CD4-positive, alpha-beta T cell treated with Interleukin-12 subunit alpha and Interleukin-12 subunit beta, for 1 hour (primary cell): ENCODE measurements around the gene GAB2.
A peak's percentile ranks its signal among the peaks of the same experiment; 100 is the strongest.
"Not testable (repeated sequence)": the region's sequence is repeated elsewhere in the genome, so short reads cannot be mapped to it uniquely, and the experiment has no call there.

ENCODE experiments used
- DNase-seq: peaks from one replicate; pipeline ENCODE4 v3.0.0-alpha.2; 2020

GAB2 gene, protein sequence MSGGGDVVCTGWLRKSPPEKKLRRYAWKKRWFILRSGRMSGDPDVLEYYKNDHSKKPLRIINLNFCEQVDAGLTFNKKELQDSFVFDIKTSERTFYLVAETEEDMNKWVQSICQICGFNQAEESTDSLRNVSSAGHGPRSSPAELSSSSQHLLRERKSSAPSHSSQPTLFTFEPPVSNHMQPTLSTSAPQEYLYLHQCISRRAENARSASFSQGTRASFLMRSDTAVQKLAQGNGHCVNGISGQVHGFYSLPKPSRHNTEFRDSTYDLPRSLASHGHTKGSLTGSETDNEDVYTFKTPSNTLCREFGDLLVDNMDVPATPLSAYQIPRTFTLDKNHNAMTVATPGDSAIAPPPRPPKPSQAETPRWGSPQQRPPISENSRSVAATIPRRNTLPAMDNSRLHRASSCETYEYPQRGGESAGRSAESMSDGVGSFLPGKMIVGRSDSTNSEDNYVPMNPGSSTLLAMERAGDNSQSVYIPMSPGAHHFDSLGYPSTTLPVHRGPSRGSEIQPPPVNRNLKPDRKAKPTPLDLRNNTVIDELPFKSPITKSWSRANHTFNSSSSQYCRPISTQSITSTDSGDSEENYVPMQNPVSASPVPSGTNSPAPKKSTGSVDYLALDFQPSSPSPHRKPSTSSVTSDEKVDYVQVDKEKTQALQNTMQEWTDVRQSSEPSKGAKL

GRCh38 chr11:78417175-78417887 is at the start of gene GAB2:
TSS of gene GAB2 (minus strand) at chr11:78417820. CDS start at chr11:78417720, 100 bp downstream.
- DNase-seq: peak; percentile 33

- DNase-seq: no peak
Observed at GRCh38 chr11:78467370-78467769, 49.8 kb upstream of the GAB2 start.

DNA sequence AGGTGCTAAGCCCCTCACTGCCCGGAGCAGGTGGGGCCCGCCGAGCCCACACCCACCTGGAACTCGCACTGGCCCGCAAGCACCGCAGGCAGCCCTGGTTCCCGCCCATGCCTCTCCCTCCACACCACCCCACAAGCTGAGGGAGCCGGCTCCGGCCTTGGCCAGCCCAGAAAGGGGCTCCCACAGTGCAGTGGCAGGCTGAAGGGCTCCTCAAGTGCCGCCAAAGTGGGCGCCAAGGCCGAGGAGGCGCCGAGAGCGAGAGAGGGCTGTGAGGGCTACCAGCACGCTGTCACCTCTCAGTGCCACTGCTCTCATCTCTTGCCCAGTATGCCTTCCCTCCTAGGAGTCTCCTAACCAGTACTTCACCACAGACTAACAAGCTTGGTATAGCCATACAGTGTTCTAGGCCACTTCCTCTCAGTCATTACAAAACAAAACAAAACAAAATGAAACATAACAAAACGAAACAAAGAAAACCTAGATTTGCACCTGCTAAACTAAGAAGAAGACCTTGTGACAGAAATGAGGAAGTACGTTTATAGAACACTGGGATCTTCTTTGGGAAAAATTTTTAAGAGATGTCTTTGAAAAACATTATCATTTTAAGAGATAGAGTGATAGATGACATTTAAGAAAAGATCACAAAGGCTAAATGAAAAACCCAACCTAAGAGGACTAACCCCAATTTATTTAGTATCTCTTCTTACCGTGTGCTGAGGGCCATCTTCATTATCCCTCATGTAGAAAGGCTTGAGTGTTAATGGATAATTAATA is 47.7 kb upstream of the GAB2 start:
- DNase-seq: peak; percentile 46

- not testable (repeated sequence) for DNase-seq
Observed at GRCh38 chr11:78464787-78465168, 47.2 kb upstream of the GAB2 start.

DNA sequence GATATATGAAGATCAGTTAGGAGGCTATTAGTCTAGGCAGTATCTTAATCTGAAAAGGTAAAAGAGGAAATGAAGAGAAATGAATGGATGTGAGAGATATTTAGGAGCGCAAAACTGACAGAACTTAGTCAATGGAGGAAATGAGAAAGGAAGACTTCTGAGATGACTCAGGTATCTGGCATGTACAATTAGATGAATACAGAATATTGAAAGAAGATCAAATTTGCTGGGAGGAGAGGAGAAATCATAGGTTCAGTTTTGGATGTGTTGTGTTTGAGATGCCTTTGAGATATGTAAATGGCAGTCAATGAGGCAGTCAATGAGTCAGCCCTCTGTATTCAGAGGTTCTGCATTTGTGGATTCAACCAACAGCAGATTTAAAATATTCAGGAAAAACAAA is 42.9 kb upstream of the GAB2 start:
- DNase-seq: no peak

DNA sequence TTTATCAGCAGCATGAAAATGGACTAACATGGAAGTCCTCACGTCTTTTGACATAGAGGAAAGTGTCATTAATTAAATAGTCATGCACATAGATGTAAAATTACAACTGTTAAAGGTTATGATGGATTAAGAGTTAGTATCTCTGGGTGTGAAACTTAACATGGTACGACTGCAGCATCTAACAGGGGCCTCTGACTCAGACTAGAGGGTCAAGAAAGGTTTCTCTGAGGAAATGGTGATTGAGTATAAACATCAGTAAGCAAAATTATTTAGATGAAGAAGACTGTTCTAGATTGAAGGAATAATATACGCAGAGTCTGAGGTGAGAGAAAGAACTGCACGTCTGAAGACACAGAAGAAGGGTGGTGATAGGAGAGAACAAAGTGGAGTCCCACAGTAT is 42.1 kb upstream of the GAB2 start:
- DNase-seq: no peak

DNA sequence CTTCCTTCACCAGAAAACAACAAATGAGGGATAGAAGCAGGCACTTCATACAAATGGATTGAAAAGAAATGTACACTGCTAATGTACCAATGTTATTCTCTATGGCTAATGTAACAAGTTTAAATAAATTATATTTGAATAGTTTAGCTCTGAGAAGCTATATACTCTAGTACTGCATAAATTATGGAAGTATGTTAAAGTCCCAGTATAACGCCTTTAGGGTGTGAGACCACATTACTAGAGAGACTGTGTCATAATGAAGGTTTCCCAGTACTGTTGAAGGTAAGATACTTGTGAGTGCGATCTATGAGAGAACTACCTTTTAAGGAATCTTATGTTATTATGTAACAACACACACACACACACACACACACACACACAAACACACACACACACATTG is 39.8 kb upstream of the GAB2 start:
- DNase-seq: no peak

GRCh38 chr11:78453140-78453935 is 35.7 kb upstream of the GAB2 start:
- no peak for DNase-seq

DNA sequence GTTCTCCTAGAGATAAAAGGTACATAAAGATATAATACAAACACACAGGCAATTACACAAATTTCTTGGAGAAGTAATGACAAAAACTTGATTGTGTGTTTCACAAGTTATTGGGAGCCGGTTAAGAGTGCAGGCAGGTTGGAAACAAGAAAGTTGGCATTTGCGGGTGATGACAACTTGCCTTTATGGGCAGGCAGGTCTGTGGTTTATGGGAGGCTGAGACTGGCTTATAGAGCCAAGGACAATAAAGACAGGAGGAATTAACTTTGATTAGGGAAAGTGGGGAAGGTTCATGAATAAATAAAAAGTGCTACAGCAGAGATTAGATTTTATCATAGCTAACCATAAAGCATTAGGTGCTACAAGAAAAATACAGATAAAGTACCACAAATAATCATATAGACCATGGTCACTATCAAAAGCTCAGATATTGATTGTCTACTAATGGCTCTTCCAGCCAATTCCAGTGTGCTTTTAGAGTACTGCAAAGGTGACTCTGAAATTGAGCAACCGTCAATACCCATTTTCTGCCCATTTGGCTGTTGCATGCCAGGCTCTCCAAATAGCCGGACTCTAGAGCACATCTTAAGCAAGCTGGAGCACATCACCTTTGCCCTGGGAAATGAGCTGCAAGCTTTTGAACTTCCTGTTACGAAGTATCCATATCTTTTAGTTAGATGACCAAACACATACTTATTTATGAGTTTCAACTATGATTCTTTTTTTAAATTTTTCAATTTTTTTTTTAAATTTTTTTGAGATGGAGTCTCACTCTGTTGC is 33.9 kb upstream of the GAB2 start:
- no peak for DNase-seq

DNA sequence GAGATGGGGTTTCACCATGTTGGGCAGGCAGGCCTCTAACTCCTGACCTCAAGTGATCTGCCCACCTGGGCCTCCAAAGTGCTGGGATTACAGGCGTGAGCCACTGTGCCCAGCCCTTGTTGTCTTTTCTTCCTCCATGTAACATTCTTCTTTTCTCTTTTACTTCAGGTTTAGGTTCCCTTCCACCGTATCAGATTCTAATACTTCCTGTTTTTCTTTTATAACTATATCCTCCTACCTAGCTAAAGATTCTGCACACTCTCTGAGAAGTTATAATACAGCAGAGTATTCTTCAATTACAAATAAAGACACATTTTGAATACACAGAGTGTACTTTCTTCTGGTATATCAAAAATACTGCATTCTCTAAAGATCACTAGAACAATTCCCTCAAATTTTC is 33.2 kb upstream of the GAB2 start:
- DNase-seq: no peak

DNA sequence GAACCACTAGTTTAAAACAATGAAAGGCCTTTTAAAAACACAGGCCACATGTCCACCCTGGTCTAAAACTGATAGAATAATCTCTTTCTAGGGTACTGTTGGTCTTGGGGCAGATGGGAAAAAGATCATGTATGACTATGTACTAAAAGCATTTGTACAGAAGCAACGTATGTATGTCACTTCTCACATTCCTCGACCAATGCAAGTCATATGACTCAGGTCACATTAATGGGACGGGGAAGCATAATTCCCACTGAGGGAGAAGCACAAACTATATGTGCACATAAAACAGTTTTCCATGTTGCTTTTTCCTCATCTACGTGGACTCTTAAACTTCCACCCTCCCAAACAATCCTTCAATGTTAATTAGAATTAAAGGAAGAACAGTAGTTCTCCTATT is 32.2 kb upstream of the GAB2 start:
- DNase-seq: no peak

GRCh38 chr11:78446210-78446609 is 28.6 kb upstream of the GAB2 start:
- DNase-seq: no peak

GRCh38 chr11:78444726-78445125 is 27.1 kb upstream of the GAB2 start:
- no peak for DNase-seq

DNA sequence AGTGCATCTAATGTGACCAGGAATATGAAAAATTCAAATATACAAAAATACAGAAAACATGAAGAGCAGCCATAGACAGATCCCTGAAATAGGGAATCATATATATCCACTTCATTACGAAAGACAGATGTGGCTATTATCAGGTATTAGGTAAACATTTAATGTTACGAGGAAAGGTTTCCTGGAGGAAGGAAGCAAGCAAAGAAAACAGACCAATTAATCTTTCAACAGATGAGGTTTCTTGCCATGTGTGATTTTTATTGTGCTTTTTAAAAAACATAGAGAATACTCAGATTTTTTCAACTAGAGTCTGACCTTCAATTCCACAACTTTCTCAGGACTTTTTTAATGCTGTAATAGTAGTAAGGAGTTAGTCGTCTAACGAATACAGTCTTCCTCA is 24.3 kb upstream of the GAB2 start:
- no peak for DNase-seq

DNA sequence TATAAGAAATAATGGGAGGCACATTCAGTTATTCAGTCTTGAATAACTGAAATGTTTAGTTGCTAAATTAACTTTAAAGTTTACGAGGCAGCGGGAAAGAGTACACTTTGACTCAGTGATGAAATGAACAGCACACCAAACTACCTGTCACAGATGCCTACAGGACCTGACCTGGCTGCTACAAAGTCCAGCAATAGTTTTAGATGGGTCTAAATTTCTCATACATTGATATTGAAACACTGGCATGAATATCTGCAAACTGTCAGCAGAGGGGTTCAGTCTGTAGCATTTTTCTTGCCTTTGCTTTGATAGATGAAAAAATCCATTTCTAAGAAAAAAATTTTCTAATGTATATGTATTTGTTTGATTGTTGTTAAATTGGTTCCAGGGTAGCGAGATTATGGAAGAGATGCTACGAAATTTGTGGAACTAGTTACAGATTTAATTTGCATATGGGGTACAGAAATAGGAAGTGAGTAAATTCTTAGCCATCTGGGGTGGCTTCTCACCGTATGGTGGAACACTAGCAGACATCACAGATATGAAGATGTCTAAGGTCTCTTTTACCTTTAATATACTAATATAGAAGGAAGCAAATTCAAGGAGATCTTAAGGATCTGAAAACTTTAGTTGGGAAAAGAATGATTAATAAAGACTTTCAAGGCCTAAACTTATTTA is 20.8 kb upstream of the GAB2 start:
- DNase-seq: no peak

- DNase-seq: no peak
Observed at GRCh38 chr11:78432956-78433355, 15.3 kb upstream of the GAB2 start.

- DNase-seq: no peak
Observed at GRCh38 chr11:78432058-78432515, 14.5 kb upstream of the GAB2 start.

DNA sequence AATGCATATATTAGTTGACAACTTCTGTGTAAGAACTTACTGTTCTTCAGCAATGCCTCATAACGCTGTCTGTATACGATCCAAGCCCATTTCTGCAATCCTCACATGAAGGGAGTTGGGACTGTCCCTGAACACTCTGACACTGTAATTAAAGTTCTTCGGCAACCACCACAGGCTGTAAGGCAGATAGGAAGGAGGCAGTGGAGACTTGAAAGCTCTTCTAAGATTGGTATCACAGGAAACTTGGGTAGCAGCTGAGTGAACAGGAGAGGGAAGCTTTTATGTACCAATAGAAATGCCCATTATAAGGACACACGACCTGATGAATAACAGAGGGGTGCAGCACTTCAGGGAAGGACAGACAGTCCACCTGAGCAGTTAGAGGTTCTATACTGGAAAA is 12.0 kb upstream of the GAB2 start:
- DNase-seq: no peak

DNA sequence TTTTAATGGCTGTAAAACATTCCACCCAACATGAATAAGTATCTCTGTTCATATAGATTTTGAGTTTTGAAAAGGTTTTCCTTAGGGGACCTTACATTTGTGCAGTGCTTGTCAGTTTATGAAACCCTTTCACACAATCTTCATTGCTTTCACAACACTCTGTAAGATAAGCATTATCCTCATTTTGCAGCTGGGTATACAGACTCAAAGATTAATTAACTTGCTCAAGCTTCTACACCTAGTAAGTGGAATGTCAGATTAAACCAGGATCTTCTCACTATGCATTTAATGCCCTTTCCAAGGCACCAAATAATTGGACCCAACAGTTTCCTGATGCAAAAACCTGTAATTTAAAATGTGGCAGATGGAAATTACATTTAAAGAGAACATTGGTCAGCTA is 11.6 kb upstream of the GAB2 start:
- DNase-seq: no peak

DNA sequence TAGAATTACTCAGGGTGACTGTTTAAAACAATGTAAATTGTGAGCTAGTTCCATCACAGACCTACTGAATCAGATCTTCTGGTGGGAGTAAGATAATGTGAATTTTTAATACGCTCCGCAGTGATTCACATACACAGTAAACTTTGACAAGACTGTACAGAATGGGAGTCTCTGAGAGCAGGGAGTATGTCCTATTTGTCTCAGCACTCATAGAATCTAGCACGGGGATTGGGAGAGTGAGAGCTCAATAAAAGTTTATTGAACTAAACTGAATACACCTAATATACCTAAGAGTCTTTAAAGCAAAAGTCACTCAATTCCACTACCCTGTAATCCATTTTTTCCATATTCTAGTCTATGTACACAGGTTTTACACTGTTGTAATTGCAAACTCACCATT is 11.2 kb upstream of the GAB2 start:
- DNase-seq: no peak

GRCh38 chr11:78428266-78428636 is 10.6 kb upstream of the GAB2 start:
- no peak for DNase-seq
